DND-41 (cell line): ENCODE results near the gene IFNA5.

ENCODE experiments used
- ATAC-seq: fragments of 200-7000 bp; cut with Tn5 transposase; 3 replicates; pipeline ENCODE4 v1.9.1; 2021; ENCODE audit warnings: low read depth; ENCODE audit not compliant: insufficient read depth
- DNase-seq: peaks from one replicate; pipeline ENCODE4 v3.0.0-alpha.2; 2020
- H2AFZ ChIP-seq: 2 replicates; pipeline ENCODE4 v1.6.0; 2012; ENCODE audit warnings: low read depth, low read length
- H3K27ac ChIP-seq: 2 replicates; pipeline ENCODE4 v1.5.1; 2012; ENCODE audit warnings: low read length, inconsistent platforms
- H3K27me3 ChIP-seq: fragments of 200-600 bp; sonication (generic); 2 replicates; pipeline ENCODE4 v1.6.0; 2012; ENCODE audit warnings: low read length, mild to moderate bottlenecking, inconsistent platforms; ENCODE audit not compliant: insufficient read depth, poor library complexity
- H3K36me3 ChIP-seq: 2 replicates; pipeline ENCODE4 v1.5.1; 2012; ENCODE audit warnings: low read length, inconsistent platforms; ENCODE audit not compliant: insufficient read depth
- H3K4me1 ChIP-seq: 2 replicates; pipeline ENCODE4 v1.5.1; 2012; ENCODE audit warnings: mild to moderate bottlenecking, low read length; ENCODE audit not compliant: insufficient read depth
- H3K4me2 ChIP-seq: 2 replicates; pipeline ENCODE4 v1.6.0; 2012; ENCODE audit warnings: mild to moderate bottlenecking, moderate library complexity, low read length, inconsistent platforms; ENCODE audit not compliant: insufficient read depth
- H3K4me3 ChIP-seq, 2 experiments: fragments of 200-600 bp in 1 of 2; shearing (Covaris generic) in 1 of 2; 2 replicates each; pipeline ENCODE4 v1.5.1; 2012 to 2016; ENCODE audit warnings: inconsistent platforms in 2 of 2, low read length in 2 of 2, mild to moderate bottlenecking in 2 of 2, low read depth in 1 of 2, moderate library complexity in 1 of 2
- H3K79me2 ChIP-seq: 2 replicates; pipeline ENCODE4 v1.6.0; 2012; ENCODE audit warnings: low read length, inconsistent platforms; ENCODE audit not compliant: insufficient read depth
- H3K9ac ChIP-seq: 2 replicates; pipeline ENCODE4 v1.6.0; 2012; ENCODE audit warnings: low read depth, mild to moderate bottlenecking, inconsistent platforms, low read length, moderate library complexity
- H3K9me3 ChIP-seq: 2 replicates; pipeline ENCODE4 v1.5.1; 2012; ENCODE audit warnings: low read length, moderate library complexity, mild to moderate bottlenecking, inconsistent platforms; ENCODE audit not compliant: insufficient read depth, severe bottlenecking
- H4K20me1 ChIP-seq: 2 replicates; pipeline ENCODE4 v1.6.0; 2012; ENCODE audit warnings: low read length; ENCODE audit not compliant: insufficient read depth
- CTCF ChIP-seq: IDR thresholded peaks from 2 replicates; pipeline ENCODE4 v1.5.1; 2012; ENCODE audit warnings: borderline replicate concordance, low read length, moderate library complexity, mild to moderate bottlenecking; ENCODE audit not compliant: poor library complexity, severe bottlenecking; ENCODE audit errors: extremely low read depth
- EZH2 ChIP-seq: IDR thresholded peaks from 3 replicates; pipeline ENCODE4 v1.6.1; 2012; ENCODE audit warnings: borderline replicate concordance, low read depth, mild to moderate bottlenecking, moderate library complexity, low read length, inconsistent platforms; ENCODE audit not compliant: severe bottlenecking

IFNA5 gene

GRCh38 chr9:21294364-21294774 lies 10.7 kb downstream of the IFNA5 start:
- DNase-seq (no peak), ATAC-seq (no peak)
- Histone ChIP-seq H3K9ac (no peak overlapping the region), H3K27ac (no peak overlapping the region), H2AFZ (no peak overlapping the region), H3K4me3 (no peak overlapping the region), H4K20me1 (no peaks in the 10 kb centered on the region), H3K27me3 (peaks cover 6% of the 10 kb centered on the region), H3K9me3 (no peaks in the 10 kb centered on the region), H3K79me2 (no peaks in the 10 kb centered on the region), H3K4me2 (no peak overlapping the region), H3K36me3 (no peaks in the 10 kb centered on the region), H3K4me1 (peaks cover 5% of the 10 kb centered on the region; the same call in 1 of the 2 replicates)
- TF ChIP-seq EZH2 = no peak
- TF ChIP-seq CTCF = no peak

GRCh38 chr9:21289848-21290247 lies 15.3 kb downstream of the IFNA5 start:
- H3K4me1 ChIP-seq = peaks cover 5% of the 10 kb centered on the region; the same call in 1 of the 2 replicates
- DNase-seq (peak; percentile 7), ATAC-seq (peak; percentile 84)
- no peak overlapping the region for H3K27ac ChIP-seq
- peaks cover 6% of the 10 kb centered on the region for H3K27me3 ChIP-seq
- no peak overlapping the region for H3K4me2 ChIP-seq
- TF ChIP-seq CTCF = no peak
- no peak for TF ChIP-seq EZH2
- H3K36me3 ChIP-seq = no peaks in the 10 kb centered on the region
- no peak overlapping the region for H2AFZ ChIP-seq
- H3K9ac ChIP-seq = no peak overlapping the region
- H3K79me2 ChIP-seq = no peaks in the 10 kb centered on the region
- no peaks in the 10 kb centered on the region for H4K20me1 ChIP-seq
- no peaks in the 10 kb centered on the region for H3K9me3 ChIP-seq
- no peak overlapping the region for H3K4me3 ChIP-seq

GRCh38 chr9:21287280-21287679 lies 17.8 kb downstream of the IFNA5 start:
- no peak overlapping the region for H3K4me2 ChIP-seq

More at GRCh38 chr9:21287280-21287679, 17.8 kb downstream of the IFNA5 start:
- Histone ChIP-seq H3K27ac (no peak overlapping the region), H3K9me3 (no peaks in the 10 kb centered on the region), H3K79me2 (no peaks in the 10 kb centered on the region), H3K4me1 (peaks cover 5% of the 10 kb centered on the region; the same call in 1 of the 2 replicates), H3K27me3 (no peaks in the 10 kb centered on the region), H3K36me3 (no peaks in the 10 kb centered on the region), H4K20me1 (no peaks in the 10 kb centered on the region), H3K9ac (no peak overlapping the region), H3K4me3 (no peak overlapping the region), H2AFZ (no peak overlapping the region)
- TF ChIP-seq CTCF = no peak
- TF ChIP-seq EZH2 = no peak
- no peak for ATAC-seq
- no peak for DNase-seq
